ENCODE results near the gene TGFBR2. TPM values are rescaled to one million over a fixed set of nuclear protein-coding genes. Genes with fewer than 3 reads are reported as not detected.

TGFBR2 gene
- total and polyA plus RNA-seq, 2 of the 13 experiments (the other 11 are each of a cell fraction or from before 2014, with no cell fraction given): 82.2 to 187 TPM

DNA sequence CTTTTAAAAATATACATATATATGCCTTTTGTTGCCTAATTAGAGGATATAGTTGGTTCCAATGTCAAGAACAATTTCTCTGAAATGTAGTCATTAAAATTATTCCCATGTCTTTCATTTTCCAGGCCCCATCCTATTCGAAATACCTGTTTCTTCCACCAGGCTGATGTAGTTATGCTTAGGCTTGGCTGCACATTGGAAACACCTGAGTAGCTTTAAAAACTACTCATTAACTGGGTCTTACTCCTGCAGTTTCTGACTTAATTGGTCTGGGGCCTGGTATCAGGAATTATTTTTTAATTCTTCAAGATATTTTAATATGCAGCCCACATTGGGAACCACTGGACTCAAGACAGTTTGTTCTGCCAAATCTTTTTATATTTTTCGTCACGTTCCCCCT lies 53.7 kb downstream of the TGFBR2 start (continued):
- TF ChIP-seq, protein P1, sequence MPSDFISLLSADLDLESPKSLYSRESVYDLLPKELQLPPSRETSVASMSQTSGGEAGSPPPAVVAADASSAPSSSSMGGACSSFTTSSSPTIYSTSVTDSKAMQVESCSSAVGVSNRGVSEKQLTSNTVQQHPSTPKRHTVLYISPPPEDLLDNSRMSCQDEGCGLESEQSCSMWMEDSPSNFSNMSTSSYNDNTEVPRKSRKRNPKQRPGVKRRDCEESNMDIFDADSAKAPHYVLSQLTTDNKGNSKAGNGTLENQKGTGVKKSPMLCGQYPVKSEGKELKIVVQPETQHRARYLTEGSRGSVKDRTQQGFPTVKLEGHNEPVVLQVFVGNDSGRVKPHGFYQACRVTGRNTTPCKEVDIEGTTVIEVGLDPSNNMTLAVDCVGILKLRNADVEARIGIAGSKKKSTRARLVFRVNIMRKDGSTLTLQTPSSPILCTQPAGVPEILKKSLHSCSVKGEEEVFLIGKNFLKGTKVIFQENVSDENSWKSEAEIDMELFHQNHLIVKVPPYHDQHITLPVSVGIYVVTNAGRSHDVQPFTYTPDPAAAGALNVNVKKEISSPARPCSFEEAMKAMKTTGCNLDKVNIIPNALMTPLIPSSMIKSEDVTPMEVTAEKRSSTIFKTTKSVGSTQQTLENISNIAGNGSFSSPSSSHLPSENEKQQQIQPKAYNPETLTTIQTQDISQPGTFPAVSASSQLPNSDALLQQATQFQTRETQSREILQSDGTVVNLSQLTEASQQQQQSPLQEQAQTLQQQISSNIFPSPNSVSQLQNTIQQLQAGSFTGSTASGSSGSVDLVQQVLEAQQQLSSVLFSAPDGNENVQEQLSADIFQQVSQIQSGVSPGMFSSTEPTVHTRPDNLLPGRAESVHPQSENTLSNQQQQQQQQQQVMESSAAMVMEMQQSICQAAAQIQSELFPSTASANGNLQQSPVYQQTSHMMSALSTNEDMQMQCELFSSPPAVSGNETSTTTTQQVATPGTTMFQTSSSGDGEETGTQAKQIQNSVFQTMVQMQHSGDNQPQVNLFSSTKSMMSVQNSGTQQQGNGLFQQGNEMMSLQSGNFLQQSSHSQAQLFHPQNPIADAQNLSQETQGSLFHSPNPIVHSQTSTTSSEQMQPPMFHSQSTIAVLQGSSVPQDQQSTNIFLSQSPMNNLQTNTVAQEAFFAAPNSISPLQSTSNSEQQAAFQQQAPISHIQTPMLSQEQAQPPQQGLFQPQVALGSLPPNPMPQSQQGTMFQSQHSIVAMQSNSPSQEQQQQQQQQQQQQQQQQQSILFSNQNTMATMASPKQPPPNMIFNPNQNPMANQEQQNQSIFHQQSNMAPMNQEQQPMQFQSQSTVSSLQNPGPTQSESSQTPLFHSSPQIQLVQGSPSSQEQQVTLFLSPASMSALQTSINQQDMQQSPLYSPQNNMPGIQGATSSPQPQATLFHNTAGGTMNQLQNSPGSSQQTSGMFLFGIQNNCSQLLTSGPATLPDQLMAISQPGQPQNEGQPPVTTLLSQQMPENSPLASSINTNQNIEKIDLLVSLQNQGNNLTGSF (CRISPR knock-in tag; IDR thresholded peaks at IDR 0.05): no peak
- no peak for TF ChIP-seq ZNF773 (CRISPR knock-in tag; IDR thresholded peaks at IDR 0.05; ENCODE audit: borderline replicate concordance)
- no peak for TF ChIP-seq HDAC6 (IDR thresholded peaks at IDR 0.05; ENCODE audit: low read depth, low read length)
- no peak for TF ChIP-seq SPEN (CRISPR knock-in tag; IDR thresholded peaks at IDR 0.05; ENCODE audit: low read depth)

DNA sequence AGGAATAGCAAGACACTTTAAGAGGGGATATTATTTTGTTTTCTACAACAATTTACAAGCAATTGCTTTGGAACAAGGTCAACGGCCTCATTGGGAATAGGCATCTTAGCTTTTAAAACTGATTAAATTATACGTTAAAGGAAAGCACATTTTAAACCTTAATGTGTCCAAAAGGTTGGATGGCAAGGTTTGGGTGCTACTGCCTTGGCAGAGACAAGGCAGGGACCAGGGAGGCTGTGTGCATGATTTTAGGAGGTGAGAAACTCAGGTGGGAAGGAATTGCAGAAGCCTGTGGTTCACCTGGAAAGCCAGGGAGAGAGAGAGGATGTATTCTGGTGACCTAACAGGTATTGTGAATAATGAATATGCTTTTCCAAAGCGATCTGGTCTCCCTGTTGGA lies 54.3 kb downstream of the TGFBR2 start:
- CTCF ChIA-PET (ENCODE audit: low intra/inter-chr PET ratio, low total read pairs): no interaction called here
- Histone ChIP-seq H4K20me1 (ENCODE audit: insufficient read depth, low read length) (peaks cover 78% of the 10 kb centered on the region), H3K79me2 (ENCODE audit: insufficient read depth, low read length) (peaks cover 89% of the 10 kb centered on the region), H3K27me3 (ENCODE audit: control insufficient read depth in 1 of 2, insufficient read depth in 2 of 2, low read length in 2 of 2) (no peaks in the 10 kb centered on the region), H3K9me3 (ENCODE audit: low read length) (no peaks in the 10 kb centered on the region), H3K4me3 (replicated peaks in 1 of 3; ENCODE audit: insufficient read depth in 1 of 3, low read depth in 2 of 3, low read length in 3 of 3) (no peak overlapping the region), H2AFZ (ENCODE audit: low read length) (no peak overlapping the region), H3K9ac (ENCODE audit: insufficient read depth, low read depth, low read length) (no peak overlapping the region), H3K36me3 (replicated peaks in 1 of 2; ENCODE audit: control insufficient read depth in 1 of 2, insufficient read depth in 2 of 2, low read length in 2 of 2) (peaks cover 38 to 96% of the 10 kb centered on the region in 2 experiments), H3K4me1 (ENCODE audit: insufficient read depth, low read length) (peaks cover 59% of the 10 kb centered on the region), H3K27ac (ENCODE audit: extremely low read length, insufficient read depth, low read length) (no peak overlapping the region), H3K4me2 (ENCODE audit: low read depth, low read length) (no peak overlapping the region)
- WGBS (ENCODE audit: low lambda C conversion rate): 97% methylated on average over 3 of the region's 3 CpGs
- BruUV-seq (replicated peaks): no TSS peak
- intact Hi-C loops (cut with micrococcal nuclease; ENCODE audit: unreplicated experiment): no loop called here
- FAIRE-seq (no peak), DNase-seq (ENCODE audit: low spot score) (no peak), ATAC-seq (no peak)
- in situ Hi-C loops (cut with HindIII; ENCODE audit: extremely low pct_ligation_motif_present, low pct_unique_long_range_greater_than_20kb): no loop called here
- POLR2A ChIA-PET: no interaction called here
- peak; percentile 47; the same call in 1 of the 2 replicates for TF ChIP-seq SSRP1 (CRISPR knock-in tag; IDR thresholded peaks at IDR 0.05)
- peak; percentile 94 for TF ChIP-seq RBM22 (optimal IDR thresholded peaks at IDR 0.05; ENCODE audit: low read length)
- TF ChIP-seq, protein P2, sequence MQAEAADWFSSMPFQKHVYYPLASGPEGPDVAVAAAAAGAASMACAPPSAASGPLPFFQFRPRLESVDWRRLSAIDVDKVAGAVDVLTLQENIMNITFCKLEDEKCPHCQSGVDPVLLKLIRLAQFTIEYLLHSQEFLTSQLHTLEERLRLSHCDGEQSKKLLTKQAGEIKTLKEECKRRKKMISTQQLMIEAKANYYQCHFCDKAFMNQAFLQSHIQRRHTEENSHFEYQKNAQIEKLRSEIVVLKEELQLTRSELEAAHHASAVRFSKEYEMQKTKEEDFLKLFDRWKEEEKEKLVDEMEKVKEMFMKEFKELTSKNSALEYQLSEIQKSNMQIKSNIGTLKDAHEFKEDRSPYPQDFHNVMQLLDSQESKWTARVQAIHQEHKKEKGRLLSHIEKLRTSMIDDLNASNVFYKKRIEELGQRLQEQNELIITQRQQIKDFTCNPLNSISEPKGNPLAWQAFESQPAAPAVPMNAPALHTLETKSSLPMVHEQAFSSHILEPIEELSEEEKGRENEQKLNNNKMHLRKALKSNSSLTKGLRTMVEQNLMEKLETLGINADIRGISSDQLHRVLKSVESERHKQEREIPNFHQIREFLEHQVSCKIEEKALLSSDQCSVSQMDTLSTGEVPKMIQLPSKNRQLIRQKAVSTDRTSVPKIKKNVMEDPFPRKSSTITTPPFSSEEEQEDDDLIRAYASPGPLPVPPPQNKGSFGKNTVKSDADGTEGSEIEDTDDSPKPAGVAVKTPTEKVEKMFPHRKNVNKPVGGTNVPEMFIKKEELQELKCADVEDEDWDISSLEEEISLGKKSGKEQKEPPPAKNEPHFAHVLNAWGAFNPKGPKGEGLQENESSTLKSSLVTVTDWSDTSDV (CRISPR knock-in tag; IDR thresholded peaks at IDR 0.05): no peak
- no peak for TF ChIP-seq PTBP1 (IDR thresholded peaks at IDR 0.05; ENCODE audit: low read depth, low read length, poor library complexity, severe bottlenecking)
- no peak for TF ChIP-seq ZNF382 (CRISPR knock-in tag; IDR thresholded peaks at IDR 0.05; ENCODE audit: borderline replicate concordance)
- TF ChIP-seq, protein P3, sequence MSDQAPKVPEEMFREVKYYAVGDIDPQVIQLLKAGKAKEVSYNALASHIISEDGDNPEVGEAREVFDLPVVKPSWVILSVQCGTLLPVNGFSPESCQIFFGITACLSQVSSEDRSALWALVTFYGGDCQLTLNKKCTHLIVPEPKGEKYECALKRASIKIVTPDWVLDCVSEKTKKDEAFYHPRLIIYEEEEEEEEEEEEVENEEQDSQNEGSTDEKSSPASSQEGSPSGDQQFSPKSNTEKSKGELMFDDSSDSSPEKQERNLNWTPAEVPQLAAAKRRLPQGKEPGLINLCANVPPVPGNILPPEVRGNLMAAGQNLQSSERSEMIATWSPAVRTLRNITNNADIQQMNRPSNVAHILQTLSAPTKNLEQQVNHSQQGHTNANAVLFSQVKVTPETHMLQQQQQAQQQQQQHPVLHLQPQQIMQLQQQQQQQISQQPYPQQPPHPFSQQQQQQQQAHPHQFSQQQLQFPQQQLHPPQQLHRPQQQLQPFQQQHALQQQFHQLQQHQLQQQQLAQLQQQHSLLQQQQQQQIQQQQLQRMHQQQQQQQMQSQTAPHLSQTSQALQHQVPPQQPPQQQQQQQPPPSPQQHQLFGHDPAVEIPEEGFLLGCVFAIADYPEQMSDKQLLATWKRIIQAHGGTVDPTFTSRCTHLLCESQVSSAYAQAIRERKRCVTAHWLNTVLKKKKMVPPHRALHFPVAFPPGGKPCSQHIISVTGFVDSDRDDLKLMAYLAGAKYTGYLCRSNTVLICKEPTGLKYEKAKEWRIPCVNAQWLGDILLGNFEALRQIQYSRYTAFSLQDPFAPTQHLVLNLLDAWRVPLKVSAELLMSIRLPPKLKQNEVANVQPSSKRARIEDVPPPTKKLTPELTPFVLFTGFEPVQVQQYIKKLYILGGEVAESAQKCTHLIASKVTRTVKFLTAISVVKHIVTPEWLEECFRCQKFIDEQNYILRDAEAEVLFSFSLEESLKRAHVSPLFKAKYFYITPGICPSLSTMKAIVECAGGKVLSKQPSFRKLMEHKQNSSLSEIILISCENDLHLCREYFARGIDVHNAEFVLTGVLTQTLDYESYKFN (CRISPR knock-in tag; conservative IDR thresholded peaks at IDR 0.05): no peak
- TF ChIP-seq ZNF484 (CRISPR knock-in tag; IDR thresholded peaks at IDR 0.05; ENCODE audit: borderline replicate concordance, low read depth): no peak

Measured in HepG2 (cell line).